HEK293 (cell line): ENCODE data around the gene THSD4.

Experiments
- CTCF ChIA-PET: fragments of 350-600 bp; formaldehyde crosslinking; extraction: SDS; loops from one replicate; lab custom pipeline; 2021; ENCODE audit warnings: antibody characterized with exemption; lab: Yijun Ruan, JAX
- POLR2A ChIA-PET: fragments of 300-600 bp; formaldehyde crosslinking; extraction: SDS; loops from one replicate; lab custom pipeline; 2020; ENCODE audit warnings: antibody characterized with exemption, inconsistent platforms; lab: Yijun Ruan, JAX
- H3K27ac ChIP-seq: fragments of 200-500 bp; sonication (Bioruptor generic); 2 replicates; pipeline ENCODE4 v1.5.1; 2014; ENCODE audit warnings: low read depth, low read length, control low read depth, inconsistent platforms; ENCODE audit errors: extremely low read depth
- H3K36me3 ChIP-seq, 2 experiments: fragments of 200-500 bp in 1 of 2; sonication (Bioruptor generic) in 1 of 2; 1 replicate in 1 of 2; 2 replicates in 1 of 2; pipeline ENCODE4 v1.5.1; 2014 to 2017; ENCODE audit warnings: inconsistent platforms in 2 of 2, low read length in 2 of 2; ENCODE audit not compliant: control insufficient read depth in 2 of 2, insufficient read depth in 1 of 2
- H3K4me1 ChIP-seq: fragments of 200-500 bp; sonication (Bioruptor generic); 2 replicates; pipeline ENCODE4 v1.5.1; 2014; ENCODE audit warnings: mild to moderate bottlenecking, low read length, inconsistent platforms; ENCODE audit not compliant: control insufficient read depth, insufficient read depth
- H3K4me3 ChIP-seq: 2 replicates; pipeline ENCODE4 v1.5.1; 2011; ENCODE audit warnings: low read depth, mild to moderate bottlenecking, control low read depth, low read length, moderate library complexity
- H3K9me3 ChIP-seq: fragments of 200-500 bp; sonication (Bioruptor generic); 2 replicates; pipeline ENCODE4 v1.5.1; 2014; ENCODE audit warnings: low read depth, low read length, inconsistent platforms; ENCODE audit not compliant: control insufficient read depth, insufficient read depth
- SETDB1 ChIP-seq: IDR thresholded peaks from one replicate; pipeline ENCODE4 v1.6.1; 2017; ENCODE audit warnings: mild to moderate bottlenecking, low read length, moderate library complexity, mixed read lengths; ENCODE audit not compliant: insufficient read length
- SP3 ChIP-seq: fragments of 450-650 bp; formaldehyde crosslinking; IDR thresholded peaks from 2 replicates; pipeline ENCODE4 v1.5.1; 2016; ENCODE audit warnings: missing biosample characterization, missing genetic modification characterization
- TCF7L2 ChIP-seq: IDR thresholded peaks from 2 replicates; pipeline ENCODE4 v1.6.1; 2011; ENCODE audit warnings: low read depth, mild to moderate bottlenecking, inconsistent platforms, low read length, moderate library complexity, borderline replicate concordance
- ZBTB20 ChIP-seq: fragments of 450-650 bp; formaldehyde crosslinking; IDR thresholded peaks from 2 replicates; pipeline ENCODE4 v1.5.1; 2016; ENCODE audit warnings: missing biosample characterization, missing genetic modification characterization
- ZFHX2 ChIP-seq: fragments of 450-650 bp; formaldehyde crosslinking; conservative IDR thresholded peaks from 2 replicates; pipeline ENCODE4 v1.5.1; 2016; ENCODE audit warnings: missing biosample characterization, missing genetic modification characterization
- ZFP3 ChIP-seq: fragments of 450-650 bp; formaldehyde crosslinking; IDR thresholded peaks from 2 replicates; pipeline ENCODE4 v1.5.1; 2016; ENCODE audit warnings: low read depth, missing biosample characterization, missing genetic modification characterization
- ZIC2 ChIP-seq: fragments of 450-650 bp; formaldehyde crosslinking; IDR thresholded peaks from 2 replicates; pipeline ENCODE4 v1.5.1; 2016; ENCODE audit warnings: missing biosample characterization, missing genetic modification characterization
- ZNF157 ChIP-seq: fragments of 450-650 bp; formaldehyde crosslinking; IDR thresholded peaks from 2 replicates; pipeline ENCODE4 v1.5.1; 2016; ENCODE audit warnings: missing biosample characterization, missing genetic modification characterization
- ZNF239 ChIP-seq: fragments of 450-650 bp; formaldehyde crosslinking; IDR thresholded peaks from 2 replicates; pipeline ENCODE4 v1.5.1; 2016; ENCODE audit warnings: missing biosample characterization, missing genetic modification characterization
- ZNF24 ChIP-seq: fragments of 450-650 bp; formaldehyde crosslinking; IDR thresholded peaks from 2 replicates; pipeline ENCODE4 v1.5.1; 2016; ENCODE audit warnings: missing biosample characterization, missing genetic modification characterization
- ZNF341 ChIP-seq: fragments of 450-650 bp; formaldehyde crosslinking; IDR thresholded peaks from 2 replicates; pipeline ENCODE4; 2016; ENCODE audit warnings: low read depth, missing biosample characterization, missing genetic modification characterization
- ZNF391 ChIP-seq: fragments of 450-650 bp; formaldehyde crosslinking; IDR thresholded peaks from 2 replicates; pipeline ENCODE4 v1.5.1; 2016; ENCODE audit warnings: low read depth, missing biosample characterization, missing genetic modification characterization, borderline replicate concordance
- ZNF394 ChIP-seq: fragments of 450-650 bp; formaldehyde crosslinking; IDR thresholded peaks from 2 replicates; pipeline ENCODE4 v1.5.1; 2016; ENCODE audit warnings: missing biosample characterization, missing genetic modification characterization, mild to moderate bottlenecking, moderate library complexity, borderline replicate concordance
- ZNF626 ChIP-seq: fragments of 450-650 bp; sonication (Bioruptor Pico); formaldehyde crosslinking; IDR thresholded peaks from 2 replicates; pipeline ENCODE4 v1.5.1; 2018; ENCODE audit warnings: missing biosample characterization, missing genetic modification characterization, inconsistent platforms
- ZNF654 ChIP-seq: fragments of 450-650 bp; formaldehyde crosslinking; IDR thresholded peaks from 2 replicates; pipeline ENCODE4 v1.5.1; 2016; ENCODE audit warnings: low read depth, missing biosample characterization, missing genetic modification characterization
- ZNF677 ChIP-seq: fragments of 450-650 bp; IDR thresholded peaks from 2 replicates; pipeline ENCODE4 v1.5.0; 2018; ENCODE audit warnings: missing biosample characterization, mild to moderate bottlenecking, missing genetic modification characterization, moderate library complexity
- ZNF768 ChIP-seq: fragments of 450-650 bp; formaldehyde crosslinking; IDR thresholded peaks from 2 replicates; pipeline ENCODE4 v1.5.1; 2018; ENCODE audit warnings: missing biosample characterization, mild to moderate bottlenecking, missing genetic modification characterization
- ZNF837 ChIP-seq: fragments of 450-650 bp; formaldehyde crosslinking; IDR thresholded peaks from 2 replicates; pipeline ENCODE4 v1.5.1; 2016; ENCODE audit warnings: missing biosample characterization, missing genetic modification characterization
- ZSCAN16 ChIP-seq: fragments of 450-650 bp; formaldehyde crosslinking; IDR thresholded peaks from 2 replicates; pipeline ENCODE4 v1.5.1; 2016; ENCODE audit warnings: missing biosample characterization, missing genetic modification characterization
- ZSCAN23 ChIP-seq: fragments of 450-650 bp; formaldehyde crosslinking; IDR thresholded peaks from 2 replicates; pipeline ENCODE4 v1.5.1; 2016; ENCODE audit warnings: missing biosample characterization, missing genetic modification characterization
- TF ChIP-seq, protein P1 (sequence below): fragments of 450-650 bp; formaldehyde crosslinking; IDR thresholded peaks from 2 replicates; pipeline ENCODE4 v1.5.1; 2016; ENCODE audit warnings: missing biosample characterization, missing genetic modification characterization
- TF ChIP-seq, protein P2 (sequence below): fragments of 450-650 bp; formaldehyde crosslinking; IDR thresholded peaks from 2 replicates; pipeline ENCODE4 v1.5.1; 2017; ENCODE audit warnings: missing biosample characterization, missing genetic modification characterization
- TF ChIP-seq, protein P3 (sequence below): fragments of 450-650 bp; formaldehyde crosslinking; IDR thresholded peaks from 2 replicates; pipeline ENCODE4 v1.5.1; 2016; ENCODE audit warnings: missing biosample characterization, missing genetic modification characterization
- TF ChIP-seq, protein P4 (sequence below): fragments of 450-650 bp; formaldehyde crosslinking; IDR thresholded peaks from 2 replicates; pipeline ENCODE4 v1.5.1; 2016; ENCODE audit warnings: missing biosample characterization, missing genetic modification characterization
- TF ChIP-seq, protein P5 (sequence below): fragments of 450-650 bp; formaldehyde crosslinking; IDR thresholded peaks from 2 replicates; pipeline ENCODE4 v1.5.1; 2016; ENCODE audit warnings: missing biosample characterization, missing genetic modification characterization, borderline replicate concordance

Gene THSD4

DNA sequence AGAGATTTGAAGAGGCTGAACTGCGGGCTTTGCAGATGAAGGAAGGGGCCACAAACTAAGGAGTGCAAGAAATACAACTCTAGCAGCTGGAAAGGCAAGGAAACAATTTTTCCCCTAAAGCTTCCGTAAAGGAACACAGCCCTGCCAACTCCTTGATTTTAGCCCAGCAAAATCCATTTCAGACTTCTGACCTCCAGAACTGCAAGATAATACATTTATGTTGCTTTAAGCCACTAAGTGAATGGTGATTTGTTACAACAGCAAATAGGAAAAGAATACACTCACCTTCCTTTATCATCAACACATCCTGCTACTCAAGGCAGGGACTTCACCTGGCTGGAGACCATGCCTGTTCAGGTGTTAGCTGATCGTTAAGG, 575.8 kb downstream of the THSD4 start:
- TF ChIP-seq ZNF157 (tag by site-specific recombination): no peak
- TF ChIP-seq ZNF24 (tag by site-specific recombination): no peak
- 0 out of 2 replicates have a peak, but pooled peaks have one; percentile 9 for TF ChIP-seq ZNF768 (tag by site-specific recombination)
- no peak for TF ChIP-seq SP3
- TF ChIP-seq, protein P1, sequence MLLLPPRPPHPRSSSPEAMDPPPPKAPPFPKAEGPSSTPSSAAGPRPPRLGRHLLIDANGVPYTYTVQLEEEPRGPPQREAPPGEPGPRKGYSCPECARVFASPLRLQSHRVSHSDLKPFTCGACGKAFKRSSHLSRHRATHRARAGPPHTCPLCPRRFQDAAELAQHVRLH (tag by site-specific recombination): no peak
- TF ChIP-seq, all 188 proteins: peak for 1
- ChIA-PET POLR2A (no interaction called here), CTCF (interaction anchor here (0.6 to 2.6 kb wide), 5 partner anchors 42 to 396 kb away, joined by 3 to 10 read pairs (median 4); no protein-coding TSS in a partner anchor)
- Histone ChIP-seq H3K4me1 (peaks cover 14% of the 10 kb centered on the region), H3K9me3 (no peaks in the 10 kb centered on the region), H3K4me3 (no peak overlapping the region), H3K36me3 (no peaks in the 10 kb centered on the region), H3K27ac (peak overlapping the region; percentile 54; the same call in 1 of the 2 replicates)

DNA sequence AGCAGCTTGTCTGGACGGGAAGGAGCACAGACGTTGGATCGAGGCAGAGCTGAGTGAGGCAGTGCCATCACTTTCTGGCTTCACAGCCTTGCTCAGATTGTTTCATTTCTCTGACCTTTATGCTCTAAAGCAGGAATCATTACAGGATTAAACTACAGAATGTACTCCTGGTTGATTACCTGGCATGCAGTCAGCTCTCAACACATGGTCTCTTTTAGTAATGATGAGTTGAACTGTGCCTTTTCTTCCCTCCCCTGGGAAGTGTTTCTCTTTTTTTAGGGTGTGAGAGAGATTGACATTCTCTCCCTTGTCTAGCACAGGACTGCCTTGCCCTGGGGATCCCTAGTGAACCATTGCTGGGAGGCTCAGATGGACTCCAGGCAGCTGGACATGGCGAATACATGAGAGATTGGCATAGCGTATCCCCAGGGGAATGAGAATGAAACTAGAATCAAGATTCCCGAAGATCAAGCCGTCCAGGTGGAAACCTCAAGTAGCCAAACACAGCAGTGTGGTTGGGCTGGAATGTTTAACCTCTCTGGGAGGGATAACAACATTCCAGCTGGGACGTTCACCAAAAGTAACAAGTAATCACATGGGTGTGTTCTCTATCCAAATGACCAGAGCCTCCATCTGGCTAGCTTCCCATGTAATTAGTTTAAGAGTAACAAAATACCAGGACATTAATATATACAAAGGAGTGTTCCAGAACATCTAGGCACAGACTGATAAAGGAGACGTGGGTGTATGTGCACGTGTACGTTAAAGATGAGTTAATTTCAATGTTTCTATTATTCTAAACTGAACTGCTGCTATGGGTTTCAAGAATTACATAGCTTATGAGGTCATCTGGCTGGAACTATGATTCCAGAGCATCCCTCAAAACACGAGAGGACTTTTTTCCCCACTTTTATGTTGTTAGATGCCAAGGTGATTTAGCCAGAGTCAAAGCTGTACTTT, 576.5 kb downstream of the THSD4 start:
- POLR2A ChIA-PET: interaction anchor here (0.9 to 1.2 kb wide), 3 partner anchors 13 to 539 kb away, joined by 3 to 5 read pairs (median 4); partner anchors contain the start of gene PKM
- no peaks in the 10 kb centered on the region for H3K36me3 ChIP-seq
- H3K4me1 ChIP-seq: peaks cover 14% of the 10 kb centered on the region
- peak overlapping the region; percentile 54; the same call in 1 of the 2 replicates for H3K27ac ChIP-seq
- H3K4me3 ChIP-seq: no peak overlapping the region; the same call in 1 of the 2 replicates
- CTCF ChIA-PET: interaction anchor here (0.6 to 2.6 kb wide), 11 partner anchors 14 to 1109 kb away, joined by 3 to 10 read pairs (median 4); no protein-coding TSS in a partner anchor
- H3K9me3 ChIP-seq: no peaks in the 10 kb centered on the region
- no peak for TF ChIP-seq ZNF626 (tag by site-specific recombination)
- no peak for TF ChIP-seq ZNF654 (tag by site-specific recombination)
- TF ChIP-seq, protein P2, sequence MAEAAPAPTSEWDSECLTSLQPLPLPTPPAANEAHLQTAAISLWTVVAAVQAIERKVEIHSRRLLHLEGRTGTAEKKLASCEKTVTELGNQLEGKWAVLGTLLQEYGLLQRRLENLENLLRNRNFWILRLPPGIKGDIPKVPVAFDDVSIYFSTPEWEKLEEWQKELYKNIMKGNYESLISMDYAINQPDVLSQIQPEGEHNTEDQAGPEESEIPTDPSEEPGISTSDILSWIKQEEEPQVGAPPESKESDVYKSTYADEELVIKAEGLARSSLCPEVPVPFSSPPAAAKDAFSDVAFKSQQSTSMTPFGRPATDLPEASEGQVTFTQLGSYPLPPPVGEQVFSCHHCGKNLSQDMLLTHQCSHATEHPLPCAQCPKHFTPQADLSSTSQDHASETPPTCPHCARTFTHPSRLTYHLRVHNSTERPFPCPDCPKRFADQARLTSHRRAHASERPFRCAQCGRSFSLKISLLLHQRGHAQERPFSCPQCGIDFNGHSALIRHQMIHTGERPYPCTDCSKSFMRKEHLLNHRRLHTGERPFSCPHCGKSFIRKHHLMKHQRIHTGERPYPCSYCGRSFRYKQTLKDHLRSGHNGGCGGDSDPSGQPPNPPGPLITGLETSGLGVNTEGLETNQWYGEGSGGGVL (tag by site-specific recombination): no peak
- no peak for TF ChIP-seq ZNF394 (tag by site-specific recombination)
- TF ChIP-seq ZSCAN23 (tag by site-specific recombination): no peak
- no peak for TF ChIP-seq SETDB1
- no peak for TF ChIP-seq ZNF391 (tag by site-specific recombination)
- TF ChIP-seq, protein P1 (tag by site-specific recombination): no peak
- TF ChIP-seq, protein P3, sequence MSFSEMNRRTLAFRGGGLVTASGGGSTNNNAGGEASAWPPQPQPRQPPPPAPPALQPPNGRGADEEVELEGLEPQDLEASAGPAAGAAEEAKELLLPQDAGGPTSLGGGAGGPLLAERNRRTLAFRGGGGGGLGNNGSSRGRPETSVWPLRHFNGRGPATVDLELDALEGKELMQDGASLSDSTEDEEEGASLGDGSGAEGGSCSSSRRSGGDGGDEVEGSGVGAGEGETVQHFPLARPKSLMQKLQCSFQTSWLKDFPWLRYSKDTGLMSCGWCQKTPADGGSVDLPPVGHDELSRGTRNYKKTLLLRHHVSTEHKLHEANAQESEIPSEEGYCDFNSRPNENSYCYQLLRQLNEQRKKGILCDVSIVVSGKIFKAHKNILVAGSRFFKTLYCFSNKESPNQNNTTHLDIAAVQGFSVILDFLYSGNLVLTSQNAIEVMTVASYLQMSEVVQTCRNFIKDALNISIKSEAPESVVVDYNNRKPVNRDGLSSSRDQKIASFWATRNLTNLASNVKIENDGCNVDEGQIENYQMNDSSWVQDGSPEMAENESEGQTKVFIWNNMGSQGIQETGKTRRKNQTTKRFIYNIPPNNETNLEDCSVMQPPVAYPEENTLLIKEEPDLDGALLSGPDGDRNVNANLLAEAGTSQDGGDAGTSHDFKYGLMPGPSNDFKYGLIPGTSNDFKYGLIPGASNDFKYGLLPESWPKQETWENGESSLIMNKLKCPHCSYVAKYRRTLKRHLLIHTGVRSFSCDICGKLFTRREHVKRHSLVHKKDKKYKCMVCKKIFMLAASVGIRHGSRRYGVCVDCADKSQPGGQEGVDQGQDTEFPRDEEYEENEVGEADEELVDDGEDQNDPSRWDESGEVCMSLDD (tag by site-specific recombination): no peak
- TF ChIP-seq ZNF677: no peak
- TF ChIP-seq, protein P4, sequence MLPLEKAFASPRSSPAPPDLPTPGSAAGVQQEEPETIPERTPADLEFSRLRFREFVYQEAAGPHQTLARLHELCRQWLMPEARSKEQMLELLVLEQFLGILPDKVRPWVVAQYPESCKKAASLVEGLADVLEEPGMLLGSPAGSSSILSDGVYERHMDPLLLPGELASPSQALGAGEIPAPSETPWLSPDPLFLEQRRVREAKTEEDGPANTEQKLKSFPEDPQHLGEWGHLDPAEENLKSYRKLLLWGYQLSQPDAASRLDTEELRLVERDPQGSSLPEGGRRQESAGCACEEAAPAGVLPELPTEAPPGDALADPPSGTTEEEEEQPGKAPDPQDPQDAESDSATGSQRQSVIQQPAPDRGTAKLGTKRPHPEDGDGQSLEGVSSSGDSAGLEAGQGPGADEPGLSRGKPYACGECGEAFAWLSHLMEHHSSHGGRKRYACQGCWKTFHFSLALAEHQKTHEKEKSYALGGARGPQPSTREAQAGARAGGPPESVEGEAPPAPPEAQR (tag by site-specific recombination): no peak
- no peak for TF ChIP-seq ZNF239 (tag by site-specific recombination)
- no peak for TF ChIP-seq ZNF837
- TF ChIP-seq TCF7L2: no peak
- peak; percentile 36; the same call in 1 of the 2 replicates for TF ChIP-seq ZFHX2 (tag by site-specific recombination)
- no peak for TF ChIP-seq ZSCAN16 (tag by site-specific recombination)
- TF ChIP-seq, protein P5, sequence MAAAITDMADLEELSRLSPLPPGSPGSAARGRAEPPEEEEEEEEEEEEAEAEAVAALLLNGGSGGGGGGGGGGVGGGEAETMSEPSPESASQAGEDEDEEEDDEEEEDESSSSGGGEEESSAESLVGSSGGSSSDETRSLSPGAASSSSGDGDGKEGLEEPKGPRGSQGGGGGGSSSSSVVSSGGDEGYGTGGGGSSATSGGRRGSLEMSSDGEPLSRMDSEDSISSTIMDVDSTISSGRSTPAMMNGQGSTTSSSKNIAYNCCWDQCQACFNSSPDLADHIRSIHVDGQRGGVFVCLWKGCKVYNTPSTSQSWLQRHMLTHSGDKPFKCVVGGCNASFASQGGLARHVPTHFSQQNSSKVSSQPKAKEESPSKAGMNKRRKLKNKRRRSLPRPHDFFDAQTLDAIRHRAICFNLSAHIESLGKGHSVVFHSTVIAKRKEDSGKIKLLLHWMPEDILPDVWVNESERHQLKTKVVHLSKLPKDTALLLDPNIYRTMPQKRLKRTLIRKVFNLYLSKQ (tag by site-specific recombination): no peak
- no peak for TF ChIP-seq ZFP3 (tag by site-specific recombination)
- TF ChIP-seq ZIC2 (tag by site-specific recombination): peak; percentile 37; the same call in 1 of the 2 replicates
- no peak for TF ChIP-seq ZBTB20 (tag by site-specific recombination)
- no peak for TF ChIP-seq ZNF341 (tag by site-specific recombination)
